HEK293 (cell line): ENCODE data around the gene PHKB.

ENCODE experiments used
- CTCF ChIA-PET: fragments of 350-600 bp; formaldehyde crosslinking; extraction: SDS; loops from one replicate; lab custom pipeline; 2021; ENCODE audit warnings: antibody characterized with exemption; lab: Yijun Ruan, JAX
- POLR2A ChIA-PET: fragments of 300-600 bp; formaldehyde crosslinking; extraction: SDS; loops from one replicate; lab custom pipeline; 2020; ENCODE audit warnings: antibody characterized with exemption, inconsistent platforms; lab: Yijun Ruan, JAX
- H3K27ac ChIP-seq: fragments of 200-500 bp; sonication (Bioruptor generic); 2 replicates; pipeline ENCODE4 v1.5.1; 2014; ENCODE audit warnings: low read depth, low read length, control low read depth, inconsistent platforms; ENCODE audit errors: extremely low read depth
- H3K36me3 ChIP-seq, 2 experiments: fragments of 200-500 bp in 1 of 2; sonication (Bioruptor generic) in 1 of 2; 1 replicate in 1 of 2; 2 replicates in 1 of 2; pipeline ENCODE4 v1.5.1; 2014 to 2017; ENCODE audit warnings: inconsistent platforms in 2 of 2, low read length in 2 of 2; ENCODE audit not compliant: control insufficient read depth in 2 of 2, insufficient read depth in 1 of 2
- H3K4me1 ChIP-seq: fragments of 200-500 bp; sonication (Bioruptor generic); 2 replicates; pipeline ENCODE4 v1.5.1; 2014; ENCODE audit warnings: mild to moderate bottlenecking, low read length, inconsistent platforms; ENCODE audit not compliant: control insufficient read depth, insufficient read depth
- H3K4me3 ChIP-seq: 2 replicates; pipeline ENCODE4 v1.5.1; 2011; ENCODE audit warnings: low read depth, mild to moderate bottlenecking, control low read depth, low read length, moderate library complexity
- H3K9me3 ChIP-seq: fragments of 200-500 bp; sonication (Bioruptor generic); 2 replicates; pipeline ENCODE4 v1.5.1; 2014; ENCODE audit warnings: low read depth, low read length, inconsistent platforms; ENCODE audit not compliant: control insufficient read depth, insufficient read depth
- GLI2 ChIP-seq: fragments of 450-650 bp; formaldehyde crosslinking; IDR thresholded peaks from 2 replicates; pipeline ENCODE4; 2017; ENCODE audit warnings: missing biosample characterization, missing genetic modification characterization, low read depth, borderline replicate concordance
- GLI4 ChIP-seq: fragments of 450-650 bp; formaldehyde crosslinking; IDR thresholded peaks from 2 replicates; pipeline ENCODE4 v1.5.1; 2016; ENCODE audit warnings: missing biosample characterization, missing genetic modification characterization
- MEIS1 ChIP-seq: sonication (generic); formaldehyde crosslinking; IDR thresholded peaks from 2 replicates; pipeline ENCODE4 v1.8.1; 2022; ENCODE audit warnings: missing genetic modification reagents, mild to moderate bottlenecking, borderline replicate concordance
- SP2 ChIP-seq: fragments of 450-650 bp; formaldehyde crosslinking; IDR thresholded peaks from 2 replicates; pipeline ENCODE4 v1.5.1; 2016; ENCODE audit warnings: missing biosample characterization, missing genetic modification characterization
- ZBTB49 ChIP-seq: fragments of 450-650 bp; formaldehyde crosslinking; IDR thresholded peaks from 2 replicates; pipeline ENCODE4 v1.5.1; 2016; ENCODE audit warnings: missing biosample characterization, missing genetic modification characterization, low read depth
- ZBTB7A ChIP-seq: fragments of 450-650 bp; formaldehyde crosslinking; IDR thresholded peaks from 2 replicates; pipeline ENCODE4 v1.5.1; 2016; ENCODE audit warnings: low read depth, missing biosample characterization, missing genetic modification characterization
- ZFP41 ChIP-seq: fragments of 450-650 bp; formaldehyde crosslinking; IDR thresholded peaks from 2 replicates; pipeline ENCODE4 v1.5.1; 2016; ENCODE audit warnings: missing biosample characterization, missing genetic modification characterization, borderline replicate concordance
- ZNF132 ChIP-seq: fragments of 450-650 bp; formaldehyde crosslinking; IDR thresholded peaks from 2 replicates; pipeline ENCODE4 v1.5.1; 2017; ENCODE audit warnings: missing biosample characterization, missing genetic modification characterization, borderline replicate concordance
- ZNF19 ChIP-seq: fragments of 450-650 bp; formaldehyde crosslinking; IDR thresholded peaks from 2 replicates; pipeline ENCODE4; 2016; ENCODE audit warnings: missing biosample characterization, missing genetic modification characterization, low read depth
- ZNF211 ChIP-seq: fragments of 450-650 bp; formaldehyde crosslinking; IDR thresholded peaks from 2 replicates; pipeline ENCODE4 v1.5.1; 2016; ENCODE audit warnings: low read depth, missing biosample characterization, missing genetic modification characterization
- ZNF223 ChIP-seq: fragments of 450-650 bp; formaldehyde crosslinking; IDR thresholded peaks from 2 replicates; pipeline ENCODE4 v1.5.1; 2016; ENCODE audit warnings: missing biosample characterization, missing genetic modification characterization
- ZNF24 ChIP-seq: fragments of 450-650 bp; formaldehyde crosslinking; IDR thresholded peaks from 2 replicates; pipeline ENCODE4 v1.5.1; 2016; ENCODE audit warnings: missing biosample characterization, missing genetic modification characterization
- ZNF302 ChIP-seq: fragments of 450-650 bp; formaldehyde crosslinking; IDR thresholded peaks from 2 replicates; pipeline ENCODE4 v1.5.1; 2016; ENCODE audit warnings: missing biosample characterization, missing genetic modification characterization, low read depth
- ZNF324 ChIP-seq: fragments of 450-650 bp; formaldehyde crosslinking; IDR thresholded peaks from 2 replicates; pipeline ENCODE4 v1.5.1; 2016; ENCODE audit warnings: missing biosample characterization, missing genetic modification characterization
- ZNF350 ChIP-seq: fragments of 450-650 bp; formaldehyde crosslinking; IDR thresholded peaks from 2 replicates; pipeline ENCODE4 v1.5.0; 2017; ENCODE audit warnings: missing biosample characterization, mild to moderate bottlenecking, missing genetic modification characterization
- ZNF518A ChIP-seq: fragments of 450-650 bp; formaldehyde crosslinking; conservative IDR thresholded peaks from 2 replicates; pipeline ENCODE4 v1.5.1; 2016; ENCODE audit warnings: low read depth, missing biosample characterization, missing genetic modification characterization
- ZNF548 ChIP-seq: fragments of 450-650 bp; formaldehyde crosslinking; IDR thresholded peaks from 2 replicates; pipeline ENCODE4 v1.5.1; 2016; ENCODE audit warnings: missing biosample characterization, missing genetic modification characterization
- ZNF561 ChIP-seq: fragments of 450-650 bp; IDR thresholded peaks from 2 replicates; pipeline ENCODE4 v1.5.1; 2018; ENCODE audit warnings: missing biosample characterization, missing genetic modification characterization, borderline replicate concordance
- ZNF692 ChIP-seq: fragments of 450-650 bp; formaldehyde crosslinking; IDR thresholded peaks from 2 replicates; pipeline ENCODE4 v1.5.1; 2016; ENCODE audit warnings: missing biosample characterization, missing genetic modification characterization
- ZNF707 ChIP-seq: fragments of 450-650 bp; formaldehyde crosslinking; IDR thresholded peaks from 2 replicates; pipeline ENCODE4 v1.5.1; 2016; ENCODE audit warnings: missing biosample characterization, missing genetic modification characterization
- ZNF776 ChIP-seq: fragments of 450-650 bp; formaldehyde crosslinking; IDR thresholded peaks from 2 replicates; pipeline ENCODE4 v1.5.0; 2017; ENCODE audit warnings: missing biosample characterization, missing genetic modification characterization, borderline replicate concordance
- ZNF830 ChIP-seq: fragments of 450-650 bp; IDR thresholded peaks from 2 replicates; pipeline ENCODE4 v1.5.0; 2018; ENCODE audit warnings: missing biosample characterization, missing genetic modification characterization, low read depth, mild to moderate bottlenecking, moderate library complexity
- ZNF843 ChIP-seq: fragments of 450-650 bp; formaldehyde crosslinking; IDR thresholded peaks from 2 replicates; pipeline ENCODE4 v1.5.1; 2016; ENCODE audit warnings: missing biosample characterization, missing genetic modification characterization
- ZSCAN30 ChIP-seq: fragments of 450-650 bp; IDR thresholded peaks from 2 replicates; pipeline ENCODE4 v1.5.1; 2018; ENCODE audit warnings: missing biosample characterization, mild to moderate bottlenecking, missing genetic modification characterization, moderate library complexity

The PHKB gene

GRCh38 chr16:47499080-47499699 is 38.1 kb downstream of the PHKB start:
- POLR2A ChIA-PET: no interaction called here
- no peaks in the 10 kb centered on the region for H3K4me1 ChIP-seq
- H3K4me3 ChIP-seq: no peak overlapping the region
- TF ChIP-seq ZNF132 (tag by site-specific recombination): no peak
- no peak for TF ChIP-seq MEIS1 (CRISPR knock-in tag)
- no peak for TF ChIP-seq ZNF518A (tag by site-specific recombination)
- TF ChIP-seq GLI4 (tag by site-specific recombination): no peak
- no peak for TF ChIP-seq SP2 (tag by site-specific recombination)
- no peak for TF ChIP-seq ZNF707 (tag by site-specific recombination)
- TF ChIP-seq ZNF24: no peak
- TF ChIP-seq ZNF302: no peak
- no peak for TF ChIP-seq ZNF830
- no peak for TF ChIP-seq ZSCAN30
- no peaks in the 10 kb centered on the region for H3K9me3 ChIP-seq
- H3K27ac ChIP-seq: no peak overlapping the region
- CTCF ChIA-PET: no interaction called here
- peaks cover 14 to 51% of the 10 kb centered on the region in 2 experiments for H3K36me3 ChIP-seq

- Histone ChIP-seq H3K4me3 (no peak overlapping the region), H3K4me1 (no peaks in the 10 kb centered on the region), H3K27ac (no peak overlapping the region), H3K9me3 (no peaks in the 10 kb centered on the region), H3K36me3 (peaks cover 14 to 57% of the 10 kb centered on the region in 2 experiments)
- POLR2A ChIA-PET: no interaction called here
- CTCF ChIA-PET: no interaction called here
- TF ChIP-seq ZNF692 (tag by site-specific recombination): no peak
- no peak for TF ChIP-seq ZNF776 (tag by site-specific recombination)
- no peak for TF ChIP-seq ZNF561 (tag by site-specific recombination)
- no peak for TF ChIP-seq ZNF19 (tag by site-specific recombination)
- no peak for TF ChIP-seq GLI2 (tag by site-specific recombination)
- no peak for TF ChIP-seq ZBTB7A
- TF ChIP-seq ZNF211 (tag by site-specific recombination): no peak
- TF ChIP-seq ZNF223 (tag by site-specific recombination): no peak
- no peak for TF ChIP-seq ZNF548 (tag by site-specific recombination)
- TF ChIP-seq ZNF324: no peak
- TF ChIP-seq ZNF843 (tag by site-specific recombination): no peak
- no peak for TF ChIP-seq ZFP41 (tag by site-specific recombination)
- no peak for TF ChIP-seq ZBTB49 (tag by site-specific recombination)
- no peak for TF ChIP-seq ZNF350 (tag by site-specific recombination)
These were observed 38.7 kb downstream of the PHKB start for GRCh38 chr16:47499700-47500264.
